HuH-7 (cell line): ENCODE data around the gene POU6F1.
"Not testable (repeated sequence)": the region's sequence is repeated elsewhere in the genome, so short reads cannot be mapped to it uniquely, and the experiment has no call there.

Experiments
- DNase-seq: peaks from one replicate; pipeline ENCODE4 v3.0.0; 2011; ENCODE audit warnings: low spot score

POU6F1 gene, protein sequence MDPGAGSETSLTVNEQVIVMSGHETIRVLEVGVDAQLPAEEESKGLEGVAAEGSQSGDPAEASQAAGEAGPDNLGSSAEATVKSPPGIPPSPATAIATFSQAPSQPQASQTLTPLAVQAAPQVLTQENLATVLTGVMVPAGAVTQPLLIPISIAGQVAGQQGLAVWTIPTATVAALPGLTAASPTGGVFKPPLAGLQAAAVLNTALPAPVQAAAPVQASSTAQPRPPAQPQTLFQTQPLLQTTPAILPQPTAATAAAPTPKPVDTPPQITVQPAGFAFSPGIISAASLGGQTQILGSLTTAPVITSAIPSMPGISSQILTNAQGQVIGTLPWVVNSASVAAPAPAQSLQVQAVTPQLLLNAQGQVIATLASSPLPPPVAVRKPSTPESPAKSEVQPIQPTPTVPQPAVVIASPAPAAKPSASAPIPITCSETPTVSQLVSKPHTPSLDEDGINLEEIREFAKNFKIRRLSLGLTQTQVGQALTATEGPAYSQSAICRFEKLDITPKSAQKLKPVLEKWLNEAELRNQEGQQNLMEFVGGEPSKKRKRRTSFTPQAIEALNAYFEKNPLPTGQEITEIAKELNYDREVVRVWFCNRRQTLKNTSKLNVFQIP

DNA sequence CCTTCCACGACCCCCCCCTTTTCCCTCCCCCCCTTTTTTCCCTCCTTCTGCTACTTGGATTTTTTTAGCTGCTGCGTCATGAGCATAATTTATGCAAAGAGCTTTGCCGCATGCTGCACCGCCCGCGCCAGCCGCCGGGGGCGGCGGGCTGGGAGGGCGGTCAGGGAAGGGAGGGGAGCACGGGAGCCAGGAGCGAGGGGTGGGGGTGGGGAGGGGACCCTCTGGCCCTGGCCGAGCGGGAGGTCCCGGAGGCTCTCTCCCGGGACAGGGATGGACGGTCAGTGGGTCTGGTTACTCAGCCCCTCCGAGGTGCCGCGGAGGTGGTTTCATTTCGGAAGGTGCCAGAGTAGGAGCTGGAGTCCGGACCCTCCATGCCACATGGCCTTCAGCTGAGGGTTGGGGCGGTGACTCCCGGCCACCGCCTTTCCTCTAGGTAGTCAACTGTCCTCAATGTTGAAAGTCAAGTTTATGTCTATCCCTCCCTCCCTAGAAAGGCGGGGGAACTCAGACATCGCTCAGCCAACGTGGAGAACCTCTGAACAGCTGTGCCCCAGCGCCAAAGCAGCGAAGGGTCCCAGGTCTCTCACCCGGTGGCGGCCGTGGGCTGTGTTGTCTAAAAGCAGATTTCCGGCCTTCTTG is at the start of gene POU6F1:
TSS of gene POU6F1 (minus strand) at position 95 of the 639 bp plus-strand sequence. CDS start 11,226 bp downstream, outside the sequence.
- DNase-seq, result peak; percentile 85

DNA sequence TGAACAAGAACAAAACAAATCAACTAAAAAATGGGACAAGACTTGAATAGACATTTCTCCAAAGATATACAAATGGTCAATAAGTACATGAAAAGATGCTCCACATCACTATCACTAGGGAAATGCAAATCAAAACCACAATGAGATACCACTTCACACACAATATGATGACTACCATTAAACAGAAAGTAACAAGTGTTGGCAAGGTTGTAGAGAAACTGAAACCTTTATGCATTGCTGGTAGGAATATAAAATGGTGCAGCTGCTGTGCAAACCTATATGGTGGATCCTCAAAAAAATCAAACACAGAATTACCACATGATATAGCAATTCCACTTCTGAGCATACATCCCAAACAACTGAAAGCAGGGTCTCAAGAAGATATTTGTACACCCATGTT is 47.2 kb upstream of the POU6F1 start:
- no peak for DNase-seq

DNA sequence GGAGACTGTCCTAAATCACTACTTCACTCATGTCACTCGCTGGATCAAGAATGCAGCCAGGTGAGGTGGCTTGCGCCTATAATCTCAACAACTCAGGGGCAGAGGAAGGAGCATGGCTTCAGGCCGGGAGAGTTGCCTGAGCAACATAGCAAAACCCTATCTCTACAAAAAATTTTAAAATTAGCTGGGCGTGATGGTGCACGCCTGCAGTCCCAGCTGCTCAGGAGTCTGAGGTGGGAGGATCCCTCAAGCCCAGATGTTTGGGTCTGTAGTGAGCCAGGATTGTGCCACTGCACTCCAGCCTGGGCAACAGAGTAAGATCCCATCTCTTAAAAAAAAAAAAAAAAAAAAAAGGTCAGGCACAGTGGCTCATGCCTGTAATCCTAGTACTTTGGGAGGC is 46.4 kb upstream of the POU6F1 start:
- no peak for DNase-seq

DNA sequence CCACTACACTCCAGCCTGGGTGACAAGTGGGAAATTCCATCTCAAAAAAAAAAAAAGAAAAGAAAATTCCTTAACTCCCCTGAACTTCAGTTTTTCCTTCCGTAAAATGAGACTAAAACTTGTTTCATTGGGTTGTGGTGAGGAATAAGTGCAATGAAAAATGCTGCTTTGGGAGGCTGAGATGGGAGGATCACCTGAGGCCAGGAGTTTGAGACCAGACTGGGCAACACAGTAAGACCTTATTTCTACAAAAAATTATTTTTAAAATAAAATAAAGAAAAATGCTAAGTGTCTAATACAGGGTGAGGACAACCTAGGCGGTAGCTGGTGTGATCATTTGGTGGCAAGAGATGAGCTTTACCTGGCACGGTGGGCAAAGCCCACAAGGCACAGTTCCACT is 45.5 kb upstream of the POU6F1 start:
- no peak for DNase-seq

DNA sequence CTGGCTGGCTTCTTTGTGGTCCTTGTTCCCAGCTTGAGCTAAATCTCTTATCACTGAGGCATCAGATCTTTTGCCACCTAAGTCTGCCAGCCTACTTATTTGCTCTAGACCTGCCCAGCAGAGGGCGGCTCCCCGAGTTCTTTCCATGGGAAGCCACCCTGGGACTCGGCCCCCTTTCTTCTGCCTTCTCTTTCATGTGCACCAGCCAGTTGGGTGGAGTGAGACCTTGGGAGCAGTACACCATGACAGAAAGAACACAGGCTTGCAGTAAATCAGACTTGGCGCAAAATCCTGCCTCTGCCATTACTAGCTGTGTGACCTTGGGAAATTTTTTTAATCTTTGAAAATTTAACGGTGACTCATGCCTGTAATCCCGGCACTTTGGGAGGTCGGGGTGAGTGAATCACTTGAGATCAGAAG is 44.9 kb upstream of the POU6F1 start:
- no peak for DNase-seq

DNA sequence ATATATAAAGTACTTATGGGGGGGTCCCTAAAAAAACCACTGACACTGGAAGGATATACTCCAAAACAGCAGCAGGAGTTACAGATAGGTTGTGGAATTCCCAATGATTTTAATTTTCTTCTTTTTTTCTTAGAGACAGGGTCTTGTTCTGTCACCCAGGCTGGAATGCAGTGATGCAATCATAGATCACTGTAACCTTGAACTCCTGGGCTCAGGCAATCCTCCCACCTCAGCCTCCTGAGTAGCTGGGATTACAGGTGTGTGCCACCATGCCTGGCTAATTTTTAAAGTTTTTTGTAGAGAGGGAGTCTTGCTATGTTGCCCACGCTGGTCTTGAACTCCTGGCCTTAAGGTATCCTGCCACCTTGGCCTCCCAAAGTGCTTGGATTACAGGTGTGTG is 41.7 kb upstream of the POU6F1 start:
- not testable (repeated sequence) for DNase-seq

DNA sequence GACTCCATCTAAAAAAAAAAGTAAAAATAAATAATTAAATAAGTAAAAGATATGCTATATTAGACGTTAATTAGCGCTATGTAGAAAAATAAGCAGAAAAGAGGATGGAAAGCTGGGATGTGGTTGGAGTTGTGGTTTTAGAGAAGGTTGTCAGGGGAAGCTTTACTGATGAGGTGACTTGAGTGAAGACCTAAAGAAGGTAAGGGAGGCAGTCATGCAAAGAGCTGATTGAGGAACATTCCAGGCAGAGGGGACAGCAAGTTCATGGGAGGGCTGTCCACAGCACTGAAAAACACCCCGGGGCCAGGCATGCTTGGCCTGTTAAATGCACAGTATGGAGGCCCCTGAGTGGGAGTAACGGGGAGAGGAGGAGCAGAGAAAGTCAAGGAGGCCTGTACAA is 36.7 kb upstream of the POU6F1 start:
- DNase-seq, result no peak

DNA sequence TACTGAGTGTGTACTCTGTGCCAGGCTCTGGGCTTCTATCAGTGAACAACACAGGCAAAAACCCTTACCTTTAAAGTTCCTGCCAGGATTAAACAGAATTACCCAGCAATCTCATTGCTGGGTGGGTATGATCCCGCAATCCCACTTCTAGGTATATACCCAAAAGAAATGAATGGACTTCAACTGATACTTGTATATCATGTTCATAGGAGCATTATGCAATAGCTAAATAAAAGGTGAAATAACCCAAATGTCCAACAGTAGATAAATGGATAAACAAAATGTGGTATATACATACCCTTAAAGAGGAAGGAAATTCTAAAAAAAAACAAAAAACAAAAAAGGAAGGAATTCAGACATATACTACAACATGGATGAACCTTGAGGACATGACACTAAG is 35.4 kb upstream of the POU6F1 start:
- DNase-seq, result no peak

DNA sequence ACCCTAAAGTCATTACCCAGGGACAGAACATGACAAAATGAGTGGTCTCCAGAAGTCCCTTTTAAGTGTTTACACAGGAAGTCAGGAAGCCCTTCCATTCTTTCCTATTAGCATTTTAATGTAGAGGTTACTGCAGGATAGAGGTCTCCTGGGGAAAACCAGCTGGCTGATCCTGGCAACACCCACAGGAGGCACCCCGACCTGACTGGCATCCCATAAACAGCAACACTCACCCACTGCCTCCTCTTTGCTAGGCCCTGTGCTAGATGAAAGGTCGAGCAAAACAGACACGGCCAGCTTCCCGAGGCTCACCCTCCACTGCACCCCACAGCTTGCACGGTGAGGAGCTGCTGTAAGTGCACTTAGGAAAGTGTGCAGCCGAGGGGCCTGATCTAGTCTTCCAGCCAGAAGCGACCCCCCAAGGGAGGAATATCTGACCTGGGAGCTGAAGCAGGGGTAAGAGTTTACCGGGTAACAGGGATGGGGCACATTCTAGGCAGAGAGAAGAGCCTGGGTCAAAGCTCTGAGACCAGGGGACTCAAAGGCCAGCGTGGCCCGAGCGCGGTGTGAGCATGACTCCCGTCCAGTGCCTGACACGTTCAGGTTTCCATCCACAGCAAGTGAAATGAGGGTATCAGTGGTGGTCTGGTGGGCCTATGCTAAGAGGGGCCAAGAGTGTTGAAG is 29.8 kb upstream of the POU6F1 start:
- DNase-seq, result no peak

DNA sequence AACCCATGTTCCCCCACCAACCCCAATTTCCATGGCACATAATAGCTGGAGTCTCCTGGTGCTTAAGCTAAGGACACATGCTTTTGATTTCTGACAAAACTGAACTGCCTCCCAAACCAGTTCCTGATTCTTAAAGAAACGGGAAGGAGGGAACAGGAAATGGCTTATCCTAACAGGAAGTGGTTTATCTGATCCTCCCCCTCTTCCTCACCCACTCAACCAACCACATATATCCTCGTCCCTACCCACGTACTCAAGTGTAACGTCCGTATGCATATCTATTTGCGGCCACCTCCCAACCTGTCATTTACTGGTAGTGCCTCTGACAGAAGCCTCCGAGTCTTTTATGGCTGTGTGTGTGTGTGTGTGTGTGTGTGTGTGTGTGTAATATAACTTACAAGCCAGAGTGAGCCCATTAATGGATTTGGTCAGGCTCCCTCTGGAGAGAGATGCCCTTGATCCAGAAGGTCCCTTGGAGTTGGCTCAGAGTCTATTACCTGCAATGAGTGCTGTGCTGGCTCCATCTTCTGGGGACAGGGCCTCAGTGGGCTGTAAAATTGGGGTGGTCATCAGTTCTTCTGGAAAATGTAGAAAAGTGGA is 28.5 kb upstream of the POU6F1 start:
- DNase-seq, result no peak

DNA sequence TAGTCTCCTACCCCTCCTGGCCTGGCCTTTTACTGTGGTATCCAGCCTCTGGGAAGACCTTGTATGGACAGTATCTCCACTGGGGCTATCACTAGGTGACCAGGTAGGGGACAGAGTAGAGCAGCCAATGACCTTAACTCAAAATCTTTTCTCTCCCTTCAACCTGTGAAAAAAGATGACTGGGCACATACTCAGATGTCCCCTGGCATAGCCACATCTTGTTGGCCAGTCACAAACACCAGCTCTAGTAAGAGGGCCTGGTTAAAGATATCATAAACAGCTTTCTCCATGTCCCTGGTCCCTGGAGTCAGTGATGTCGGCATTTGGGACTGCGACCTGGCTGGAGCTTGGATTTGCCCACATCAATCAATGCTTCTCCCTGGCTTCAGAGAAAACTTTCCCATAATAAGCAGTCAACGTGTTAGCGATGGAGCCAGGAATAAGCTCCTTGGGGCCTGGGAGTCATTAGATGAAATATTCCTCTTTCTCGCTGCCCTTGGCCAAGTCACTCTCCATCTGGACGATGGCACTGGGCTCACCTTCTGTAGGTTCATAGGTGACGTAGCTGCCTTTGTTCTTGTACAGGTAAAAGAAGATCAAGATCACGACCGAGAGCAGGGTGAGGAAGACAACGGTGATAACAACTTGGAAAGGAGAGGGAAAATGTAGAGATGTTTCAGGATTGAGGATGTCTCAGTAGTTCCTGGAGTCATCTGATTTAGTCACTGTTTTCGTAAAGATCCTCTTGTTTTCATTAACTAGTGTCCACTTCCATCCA is 27.8 kb upstream of the POU6F1 start:
- no peak for DNase-seq

DNA sequence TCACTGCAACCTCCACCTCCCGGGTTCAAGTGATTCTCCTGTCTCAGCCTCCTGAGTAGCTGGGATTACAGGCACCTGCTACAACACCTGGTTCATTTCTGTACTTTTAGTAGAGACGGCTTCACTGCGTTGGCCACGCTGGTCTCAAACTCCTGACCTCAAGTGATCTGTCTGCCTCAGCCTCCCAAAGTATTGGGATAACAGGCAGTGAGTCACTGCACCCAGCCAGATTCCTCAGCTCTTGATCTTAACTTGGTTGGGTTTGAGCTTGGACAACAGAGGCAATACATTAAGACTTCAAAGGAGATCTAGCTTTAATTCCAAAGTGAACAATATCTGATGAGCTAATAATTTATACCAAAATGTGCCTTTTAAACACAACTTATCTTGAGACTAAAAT is 26.4 kb upstream of the POU6F1 start:
- no peak for DNase-seq

DNA sequence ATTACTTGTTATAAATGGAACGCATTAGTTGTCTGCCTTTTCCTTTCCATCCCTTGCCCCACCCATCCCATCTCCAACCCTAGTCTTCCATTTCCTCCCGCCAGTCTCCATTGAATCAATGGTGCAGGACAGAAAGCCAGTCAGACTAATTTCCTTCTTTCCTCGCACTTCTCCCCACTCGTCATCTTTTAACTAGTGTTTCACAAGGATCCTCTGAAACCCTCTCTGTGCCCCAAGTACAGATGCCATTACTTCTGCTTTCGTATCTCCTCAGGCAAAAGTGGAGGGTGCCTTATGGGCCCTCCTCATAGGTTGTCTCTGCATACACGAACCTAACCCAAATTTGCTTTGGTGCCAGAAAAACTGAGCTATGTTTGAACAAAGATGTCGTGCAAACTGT is 25.0 kb upstream of the POU6F1 start:
- DNase-seq, result no peak

DNA sequence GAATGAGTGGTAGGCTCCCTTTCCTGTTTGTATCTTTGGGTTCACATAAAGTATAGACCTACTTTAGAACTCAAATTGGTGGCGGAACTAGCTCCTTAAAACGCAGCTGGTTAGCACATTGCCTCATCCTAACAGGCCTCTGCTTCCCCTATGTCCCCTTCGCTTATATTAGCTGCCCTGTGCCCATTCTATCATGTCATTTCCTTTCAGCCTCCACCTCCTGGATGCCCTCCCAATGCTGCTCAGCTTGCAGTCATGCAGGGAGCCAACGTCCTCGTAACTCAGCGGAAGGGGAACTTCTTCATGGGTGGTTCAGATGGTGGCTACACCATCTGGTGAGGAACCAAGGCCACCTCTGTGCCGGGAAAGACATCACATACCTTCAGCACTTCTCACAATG is 24.3 kb upstream of the POU6F1 start:
- DNase-seq, result no peak

DNA sequence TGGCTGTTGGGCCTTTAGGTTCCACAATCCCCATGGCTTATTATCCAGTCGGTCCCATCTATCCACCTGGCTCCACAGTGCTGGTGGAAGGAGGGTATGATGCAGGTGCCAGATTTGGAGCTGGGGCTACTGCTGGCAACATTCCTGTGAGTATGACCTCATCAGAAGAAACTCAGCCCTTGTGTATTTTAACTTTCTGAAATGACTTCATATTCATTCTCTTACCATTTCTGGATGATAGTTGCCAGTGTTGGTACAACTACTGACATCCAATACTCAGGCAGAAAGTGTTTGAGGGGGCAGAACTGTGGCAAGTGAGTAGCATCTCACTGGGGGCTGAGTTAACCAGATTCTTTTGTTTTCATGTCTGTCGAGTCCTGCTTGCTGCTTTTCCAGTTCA is 23.1 kb upstream of the POU6F1 start:
- no peak for DNase-seq

DNA sequence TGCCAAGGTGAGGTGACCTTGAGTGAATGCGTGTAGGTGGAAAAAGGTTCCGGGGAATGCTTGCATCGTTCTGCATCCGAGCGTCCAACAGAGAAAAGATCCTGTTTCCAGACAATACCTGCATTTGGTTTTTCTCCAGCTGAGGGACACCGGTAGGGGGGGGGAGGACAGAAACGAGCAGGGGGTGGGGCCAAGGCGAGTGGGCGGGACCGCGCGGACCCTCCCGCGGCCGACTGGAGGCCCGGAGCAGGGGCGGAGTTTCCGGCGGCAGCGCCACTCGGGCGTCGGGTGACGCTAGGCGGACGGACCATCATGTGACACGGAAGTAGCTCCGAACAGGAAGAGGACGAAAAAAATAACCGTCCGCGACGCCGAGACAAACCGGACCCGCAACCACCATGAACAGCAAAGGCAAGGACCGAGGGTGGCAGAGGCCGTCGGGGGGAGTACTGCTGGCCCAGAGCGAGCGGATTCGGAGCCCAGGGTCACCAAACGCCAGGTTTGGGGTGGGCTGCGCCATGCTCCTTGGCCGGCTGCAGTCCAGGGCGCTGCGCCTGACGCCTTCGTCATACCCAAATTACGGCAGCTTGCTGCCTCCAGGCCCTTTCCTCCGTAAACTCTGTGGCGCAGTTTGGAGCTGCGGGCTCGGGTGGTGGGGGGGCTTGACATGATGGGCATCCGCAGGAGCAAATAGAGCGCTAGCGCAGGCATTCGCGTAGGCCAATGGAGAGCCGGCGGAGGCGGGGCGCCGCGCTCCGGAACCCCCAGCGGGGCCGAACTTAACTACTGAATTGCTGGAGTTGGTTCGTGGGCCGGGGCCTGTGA is 20.9 kb upstream of the POU6F1 start, which contains the start of gene DAZAP2:
TSS of gene DAZAP2 (plus strand) at position 317 of the 825 bp plus-strand sequence. CDS start at position 399, 82 bp downstream.
- DNase-seq, result peak; percentile 94

DNA sequence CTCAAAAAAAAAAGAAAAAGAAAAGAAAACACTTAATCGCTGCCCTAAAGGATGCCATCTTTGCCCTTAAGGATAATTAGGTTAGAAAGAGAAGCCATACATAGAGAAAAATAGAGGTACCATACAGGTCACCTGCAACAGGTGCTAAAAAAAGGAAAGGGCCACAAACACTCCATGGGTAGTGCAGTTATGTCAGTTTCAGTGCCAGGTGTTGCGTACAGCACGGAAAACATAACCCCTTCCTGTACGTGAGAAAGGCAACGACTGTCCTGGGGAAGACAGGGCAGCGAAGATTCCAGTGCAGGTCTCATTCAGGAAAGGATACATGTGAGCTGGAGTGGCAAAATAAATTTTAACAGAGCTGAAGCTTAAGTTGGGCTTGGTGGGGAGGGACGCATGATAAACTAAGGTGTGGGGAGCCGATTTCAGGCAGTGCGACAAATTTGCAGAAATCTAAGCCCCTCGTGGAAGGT is 20.2 kb upstream of the POU6F1 start:
- no peak for DNase-seq

DNA sequence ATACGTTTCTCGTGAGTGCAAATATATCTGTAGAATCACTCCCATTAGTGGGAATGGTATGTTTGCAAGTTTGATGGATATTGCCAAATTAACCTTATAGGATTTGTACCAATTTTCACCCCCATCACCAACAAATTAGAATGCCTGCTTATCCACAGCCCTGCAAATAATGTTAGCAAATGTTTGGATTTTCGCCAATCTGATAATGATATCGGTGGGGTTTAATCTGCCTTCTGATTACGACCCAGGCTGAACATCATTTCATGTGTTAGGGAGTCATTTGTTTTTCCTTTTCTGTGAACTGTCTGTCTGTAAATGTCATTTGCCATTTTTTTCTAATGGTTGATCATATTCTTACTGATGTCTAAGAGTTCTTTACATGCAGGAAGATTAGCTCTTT is 16.7 kb upstream of the POU6F1 start:
- DNase-seq, result no peak

DNA sequence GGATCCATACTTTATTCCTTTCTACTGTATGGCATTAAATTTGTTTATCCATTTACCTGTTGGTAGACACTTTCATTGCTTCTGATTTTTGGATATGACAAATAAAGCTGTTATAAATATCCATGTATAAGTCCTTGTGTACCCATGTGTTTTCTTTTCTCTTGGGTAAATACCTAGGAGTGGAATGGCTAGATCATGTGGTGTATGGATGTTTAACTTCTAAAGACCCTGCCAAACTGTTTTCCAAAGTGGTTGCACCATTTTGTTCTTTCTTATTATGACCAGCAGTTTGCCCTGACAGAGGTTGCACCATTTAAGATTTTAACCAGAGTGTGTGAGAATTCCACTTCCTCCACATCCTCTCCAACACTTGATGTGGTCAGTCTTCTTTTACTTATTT is 14.8 kb upstream of the POU6F1 start:
- no peak for DNase-seq

DNA sequence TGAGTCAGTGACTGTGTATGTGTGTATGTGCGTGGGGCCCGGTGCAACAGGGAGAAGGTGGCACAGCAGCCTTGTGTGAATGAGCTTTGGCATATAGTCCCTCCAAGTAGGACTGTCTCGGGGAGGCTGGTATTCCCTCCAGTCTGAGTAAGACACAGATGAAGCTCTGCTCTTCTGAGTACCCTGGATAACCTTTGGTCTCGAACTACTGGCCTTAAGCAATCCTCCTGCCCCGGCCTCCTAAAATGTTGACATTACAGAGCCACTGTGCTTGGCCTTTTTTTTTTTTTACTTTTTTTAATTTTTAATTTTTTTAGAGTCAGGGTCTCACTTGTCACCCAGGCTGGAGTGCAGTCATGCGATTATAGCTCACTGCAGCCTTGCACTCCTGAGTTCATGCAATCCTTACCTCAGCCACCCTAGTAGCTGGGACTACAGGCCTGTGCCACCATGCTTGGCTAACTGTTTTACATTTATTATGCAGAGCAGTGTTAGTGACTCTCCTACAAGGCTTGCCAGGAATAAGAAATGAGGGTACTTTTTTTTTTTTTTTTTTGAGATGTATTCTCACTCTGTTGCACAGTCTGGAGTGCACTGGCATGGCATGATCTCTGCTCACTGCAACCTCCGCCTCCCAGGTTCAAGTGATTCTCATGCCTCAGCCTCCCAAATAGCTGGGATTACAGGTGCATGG is 11.4 kb upstream of the POU6F1 start:
- no peak for DNase-seq
